Neural cell (in vitro differentiated cells): ENCODE results near the gene TMEM107. TPM values are rescaled to one million over a fixed set of nuclear protein-coding genes. Genes with fewer than 3 reads are reported as not detected.

ENCODE experiments used
- H2AFZ ChIP-seq: fragments of 200-600, 300-800 bp; sonication (generic), shearing (Covaris generic); 2 replicates; pipeline ENCODE4 v1.6.0; 2014; ENCODE audit warnings: low read depth, mild to moderate bottlenecking, antibody characterized with exemption, low read length, moderate library complexity
- H3F3A ChIP-seq: fragments of 200-600 bp; shearing (Covaris generic); 2 replicates; pipeline ENCODE4 v1.6.1; 2016; ENCODE audit warnings: mild to moderate bottlenecking, moderate library complexity, mixed read lengths, antibody characterized with exemption, low read length; ENCODE audit not compliant: insufficient read depth, poor library complexity, severe bottlenecking
- H3K27ac ChIP-seq: fragments of 200-600, 300-800 bp; sonication (generic), shearing (Covaris generic); 2 replicates; pipeline ENCODE4 v1.5.1; 2014; ENCODE audit warnings: mild to moderate bottlenecking, low read length, moderate library complexity
- H3K27me3 ChIP-seq: fragments of 300-800, 200-600 bp; sonication (generic), shearing (Covaris generic); 2 replicates; pipeline ENCODE4 v1.6.0; 2014; ENCODE audit warnings: mild to moderate bottlenecking, low read depth, low read length, moderate library complexity; ENCODE audit not compliant: insufficient read depth
- H3K36me3 ChIP-seq: fragments of 300-800, 200-600 bp; sonication (generic), shearing (Covaris generic); 2 replicates; pipeline ENCODE4 v1.5.1; 2014; ENCODE audit warnings: mild to moderate bottlenecking, antibody characterized with exemption, low read length, moderate library complexity; ENCODE audit not compliant: insufficient read depth
- H3K4me2 ChIP-seq: fragments of 300-800, 200-600 bp; sonication (generic), shearing (Covaris generic); 2 replicates; pipeline ENCODE4 v1.6.0; 2014; ENCODE audit warnings: mild to moderate bottlenecking, low read length
- H3K4me3 ChIP-seq: fragments of 300-800, 200-600 bp; sonication (generic), shearing (Covaris generic); 2 replicates; pipeline ENCODE4 v1.5.1; 2014; ENCODE audit warnings: mild to moderate bottlenecking, low read length, moderate library complexity
- H3K79me2 ChIP-seq: fragments of 200-600 bp; shearing (Covaris generic); replicated peaks from 2 replicates; pipeline ENCODE4 v1.6.0; 2014; ENCODE audit warnings: mild to moderate bottlenecking, low read length, moderate library complexity; ENCODE audit not compliant: insufficient read depth
- H3K9ac ChIP-seq: fragments of 300-800, 200-600 bp; sonication (generic), shearing (Covaris generic); 2 replicates; pipeline ENCODE4 v1.6.1; 2016; ENCODE audit warnings: mild to moderate bottlenecking, low read length, mixed read lengths
- H3K9me2 ChIP-seq: fragments of 200-600 bp; shearing (Covaris generic); 2 replicates; pipeline ENCODE4 v1.6.1; 2016; ENCODE audit warnings: mild to moderate bottlenecking, low read length, mixed read lengths; ENCODE audit not compliant: insufficient read depth
- H3K9me3 ChIP-seq: fragments of 200-600, 300-800 bp; sonication (generic), shearing (Covaris generic); 2 replicates; pipeline ENCODE4 v1.6.1; 2016; ENCODE audit warnings: mild to moderate bottlenecking, mixed run types, low read length, moderate library complexity, mixed read lengths
- H4K20me1 ChIP-seq: fragments of 200-600 bp; shearing (Covaris generic); 2 replicates; pipeline ENCODE4 v1.6.1; 2016; ENCODE audit warnings: mild to moderate bottlenecking, mixed run types; ENCODE audit not compliant: insufficient read depth
- EP300 ChIP-seq: fragments of 450-650 bp; conservative IDR thresholded peaks from 2 replicates; pipeline ENCODE4 v1.6.1; 2014; ENCODE audit warnings: antibody characterized with exemption, mild to moderate bottlenecking, moderate library complexity; ENCODE audit not compliant: poor library complexity, severe bottlenecking
- EZH2 ChIP-seq: fragments of 200-600, 300-800 bp; shearing (Covaris generic), sonication (generic); IDR thresholded peaks from 2 replicates; pipeline ENCODE4 v1.6.1; 2014; ENCODE audit warnings: antibody characterized with exemption, low read length, borderline replicate concordance, mild to moderate bottlenecking; ENCODE audit not compliant: insufficient read depth, poor library complexity, severe bottlenecking
- MXI1 ChIP-seq: fragments of 450-650 bp; conservative IDR thresholded peaks from 2 replicates; pipeline ENCODE4 v1.6.1; 2014; ENCODE audit warnings: antibody characterized with exemption, mild to moderate bottlenecking; ENCODE audit not compliant: poor library complexity, severe bottlenecking
- POLR2AphosphoS5 ChIP-seq: IDR thresholded peaks from 2 replicates; pipeline ENCODE4 v1.6.1; 2012
- RAD21 ChIP-seq: fragments of 450-650 bp; conservative IDR thresholded peaks from 2 replicates; pipeline ENCODE4 v1.6.1; 2014; ENCODE audit warnings: antibody characterized with exemption, mild to moderate bottlenecking, moderate library complexity
- SMC3 ChIP-seq: fragments of 450-650 bp; conservative IDR thresholded peaks from 2 replicates; pipeline ENCODE4 v1.6.1; 2014; ENCODE audit warnings: antibody characterized with exemption, mild to moderate bottlenecking, moderate library complexity; ENCODE audit not compliant: poor library complexity
- TAF1 ChIP-seq: IDR thresholded peaks from 2 replicates; pipeline ENCODE4 v1.6.1; 2012; ENCODE audit warnings: low read depth
- polyA plus RNA-seq: library from polyadenylated mRNA; depleted of rRNA; stranded (reverse); fragments of >200 nt; gene quantifications from 2 replicates; pipeline ENCODE4 v1.2.3, GENCODE V29; 2014
- TF ChIP-seq, protein P1 (sequence below): IDR thresholded peaks from 2 replicates; pipeline ENCODE4 v1.6.1; 2012; ENCODE audit warnings: borderline replicate concordance
- TF ChIP-seq, protein P2 (sequence below): fragments of 450-650 bp; IDR thresholded peaks from 2 replicates; pipeline ENCODE4 v1.5.1; 2014; ENCODE audit warnings: antibody characterized with exemption, mild to moderate bottlenecking, moderate library complexity; ENCODE audit not compliant: poor library complexity, severe bottlenecking

The TMEM107 gene
- polyA plus RNA-seq, 1 donor from 2014 or later = 31.7 TPM

DNA sequence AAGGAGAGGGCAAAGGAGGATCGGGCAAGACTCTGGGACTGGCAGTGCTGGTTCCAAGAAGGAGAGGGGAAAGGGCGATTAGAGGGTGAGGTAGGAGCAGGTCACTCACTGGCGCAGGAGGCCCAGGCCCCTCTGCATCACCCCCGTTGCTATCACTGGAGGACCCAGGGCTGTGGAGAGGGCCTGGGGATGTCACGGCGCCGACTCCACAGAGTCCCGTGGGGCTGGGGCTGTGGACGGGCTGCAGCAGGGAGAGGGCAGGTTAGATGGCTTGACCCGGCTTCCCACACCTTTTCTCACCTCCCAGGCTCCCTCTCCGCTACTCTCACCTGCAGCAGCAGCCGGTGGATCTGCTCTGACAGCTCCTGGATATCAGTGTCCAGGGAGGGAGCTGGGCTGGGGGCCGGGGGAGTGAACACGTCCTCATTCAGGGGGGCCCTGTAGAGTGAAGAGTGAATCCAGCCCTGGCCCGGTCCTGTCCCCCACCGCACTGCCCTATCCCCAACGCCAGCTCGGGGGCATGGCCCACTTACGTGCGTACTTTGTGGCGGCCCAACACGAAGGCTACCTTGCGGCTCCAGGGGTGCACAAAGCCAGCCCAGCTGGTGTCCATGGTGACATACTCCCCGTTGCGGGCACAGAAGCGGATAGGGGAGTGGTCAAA lies 28.9 kb downstream of the TMEM107 start:
- Histone ChIP-seq H3K4me2 (no peak overlapping the region), H3K9me2 (no peaks in the 10 kb centered on the region), H3F3A (peaks cover 6% of the 10 kb centered on the region), H3K27ac (no peak overlapping the region), H3K9me3 (no peaks in the 10 kb centered on the region), H3K36me3 (no peaks in the 10 kb centered on the region), H2AFZ (no peak overlapping the region), H3K79me2 (no peaks in the 10 kb centered on the region), H3K4me3 (no peak overlapping the region), H4K20me1 (no peaks in the 10 kb centered on the region), H3K27me3 (no peaks in the 10 kb centered on the region), H3K9ac (no peak overlapping the region)
- no peak for TF ChIP-seq SMC3
- no peak for TF ChIP-seq EZH2
- TF ChIP-seq, protein P1, sequence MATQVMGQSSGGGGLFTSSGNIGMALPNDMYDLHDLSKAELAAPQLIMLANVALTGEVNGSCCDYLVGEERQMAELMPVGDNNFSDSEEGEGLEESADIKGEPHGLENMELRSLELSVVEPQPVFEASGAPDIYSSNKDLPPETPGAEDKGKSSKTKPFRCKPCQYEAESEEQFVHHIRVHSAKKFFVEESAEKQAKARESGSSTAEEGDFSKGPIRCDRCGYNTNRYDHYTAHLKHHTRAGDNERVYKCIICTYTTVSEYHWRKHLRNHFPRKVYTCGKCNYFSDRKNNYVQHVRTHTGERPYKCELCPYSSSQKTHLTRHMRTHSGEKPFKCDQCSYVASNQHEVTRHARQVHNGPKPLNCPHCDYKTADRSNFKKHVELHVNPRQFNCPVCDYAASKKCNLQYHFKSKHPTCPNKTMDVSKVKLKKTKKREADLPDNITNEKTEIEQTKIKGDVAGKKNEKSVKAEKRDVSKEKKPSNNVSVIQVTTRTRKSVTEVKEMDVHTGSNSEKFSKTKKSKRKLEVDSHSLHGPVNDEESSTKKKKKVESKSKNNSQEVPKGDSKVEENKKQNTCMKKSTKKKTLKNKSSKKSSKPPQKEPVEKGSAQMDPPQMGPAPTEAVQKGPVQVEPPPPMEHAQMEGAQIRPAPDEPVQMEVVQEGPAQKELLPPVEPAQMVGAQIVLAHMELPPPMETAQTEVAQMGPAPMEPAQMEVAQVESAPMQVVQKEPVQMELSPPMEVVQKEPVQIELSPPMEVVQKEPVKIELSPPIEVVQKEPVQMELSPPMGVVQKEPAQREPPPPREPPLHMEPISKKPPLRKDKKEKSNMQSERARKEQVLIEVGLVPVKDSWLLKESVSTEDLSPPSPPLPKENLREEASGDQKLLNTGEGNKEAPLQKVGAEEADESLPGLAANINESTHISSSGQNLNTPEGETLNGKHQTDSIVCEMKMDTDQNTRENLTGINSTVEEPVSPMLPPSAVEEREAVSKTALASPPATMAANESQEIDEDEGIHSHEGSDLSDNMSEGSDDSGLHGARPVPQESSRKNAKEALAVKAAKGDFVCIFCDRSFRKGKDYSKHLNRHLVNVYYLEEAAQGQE = no peak
- TF ChIP-seq TAF1 = no peak
- no peak for TF ChIP-seq MXI1

DNA sequence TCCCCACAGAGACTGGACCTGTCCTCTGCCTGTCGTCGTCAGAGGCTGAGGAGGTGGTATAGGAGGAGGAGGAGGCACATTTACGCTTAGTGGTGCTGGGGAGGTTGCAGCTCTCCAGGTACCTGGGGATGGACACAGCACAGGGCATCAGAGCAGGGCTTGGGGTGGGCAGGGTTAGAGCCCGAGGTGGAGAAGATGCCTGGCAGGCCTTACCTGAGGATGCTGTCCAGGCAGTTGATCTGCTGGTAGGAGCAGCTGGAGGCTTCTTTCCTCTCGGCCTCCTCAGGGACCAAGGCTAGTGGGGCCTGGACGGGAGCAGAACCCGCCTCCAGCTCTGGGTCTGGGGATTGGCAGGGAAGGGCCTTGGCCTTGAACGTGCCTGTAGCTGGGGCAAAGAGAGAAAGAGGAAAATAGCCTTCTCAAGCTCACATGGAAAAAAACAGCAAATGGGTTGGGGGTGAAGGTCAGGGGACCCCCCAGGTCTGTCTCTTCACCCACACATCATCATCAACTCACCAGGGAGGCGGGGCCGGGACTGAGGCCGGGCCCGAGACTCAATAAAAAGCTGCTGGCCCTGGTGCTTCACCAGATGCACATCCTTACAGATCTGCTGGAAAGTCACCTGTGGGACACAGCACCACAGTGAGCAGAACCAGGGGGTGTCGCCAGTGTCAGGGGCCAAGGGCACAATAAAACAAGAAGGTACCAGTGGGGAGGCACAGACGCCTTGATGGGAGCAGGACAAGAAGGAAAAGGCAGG lies 29.6 kb downstream of the TMEM107 start:
- Histone ChIP-seq H2AFZ (no peak overlapping the region), H3K79me2 (no peaks in the 10 kb centered on the region), H3K9ac (no peak overlapping the region), H3K27ac (no peak overlapping the region), H3K27me3 (no peaks in the 10 kb centered on the region), H3K4me2 (no peak overlapping the region), H3K4me3 (no peak overlapping the region), H3K9me3 (no peaks in the 10 kb centered on the region), H3F3A (peaks cover 2% of the 10 kb centered on the region), H4K20me1 (no peaks in the 10 kb centered on the region), H3K36me3 (no peaks in the 10 kb centered on the region), H3K9me2 (no peaks in the 10 kb centered on the region)
- TF ChIP-seq POLR2AphosphoS5 (no peak), MXI1 (no peak), SMC3 (no peak), RAD21 (no peak), EZH2 (no peak), TAF1 (no peak), EP300 (no peak)
- TF ChIP-seq, protein P1 = no peak
- TF ChIP-seq, protein P2, sequence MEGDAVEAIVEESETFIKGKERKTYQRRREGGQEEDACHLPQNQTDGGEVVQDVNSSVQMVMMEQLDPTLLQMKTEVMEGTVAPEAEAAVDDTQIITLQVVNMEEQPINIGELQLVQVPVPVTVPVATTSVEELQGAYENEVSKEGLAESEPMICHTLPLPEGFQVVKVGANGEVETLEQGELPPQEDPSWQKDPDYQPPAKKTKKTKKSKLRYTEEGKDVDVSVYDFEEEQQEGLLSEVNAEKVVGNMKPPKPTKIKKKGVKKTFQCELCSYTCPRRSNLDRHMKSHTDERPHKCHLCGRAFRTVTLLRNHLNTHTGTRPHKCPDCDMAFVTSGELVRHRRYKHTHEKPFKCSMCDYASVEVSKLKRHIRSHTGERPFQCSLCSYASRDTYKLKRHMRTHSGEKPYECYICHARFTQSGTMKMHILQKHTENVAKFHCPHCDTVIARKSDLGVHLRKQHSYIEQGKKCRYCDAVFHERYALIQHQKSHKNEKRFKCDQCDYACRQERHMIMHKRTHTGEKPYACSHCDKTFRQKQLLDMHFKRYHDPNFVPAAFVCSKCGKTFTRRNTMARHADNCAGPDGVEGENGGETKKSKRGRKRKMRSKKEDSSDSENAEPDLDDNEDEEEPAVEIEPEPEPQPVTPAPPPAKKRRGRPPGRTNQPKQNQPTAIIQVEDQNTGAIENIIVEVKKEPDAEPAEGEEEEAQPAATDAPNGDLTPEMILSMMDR = no peak
